Astrocyte (in vitro differentiated cells and primary cell): ENCODE results near the gene ALCAM. TPM values are rescaled to one million over a fixed set of nuclear protein-coding genes. Genes with fewer than 3 reads are reported as not detected.

Experiments
- DNase-seq: peaks from one replicate; pipeline ENCODE4 v3.0.0-alpha.2; 2010; ENCODE audit warnings: low read depth
- FAIRE-seq: peaks from 2 replicates; lab custom pipeline; 2011; peaks lifted over from hg19 to GRCh38; lab: Jason Lieb, UNC
- H2AFZ ChIP-seq: 2 replicates; pipeline ENCODE4 v1.6.0; 2012; ENCODE audit warnings: low read depth, low read length, inconsistent platforms
- H3K27ac ChIP-seq: 2 replicates; pipeline ENCODE4 v1.5.1; 2011; ENCODE audit warnings: low read depth, low read length, inconsistent platforms
- H3K27me3 ChIP-seq: 2 replicates; pipeline ENCODE4 v1.6.0; 2011; ENCODE audit warnings: low read length, inconsistent platforms; ENCODE audit not compliant: insufficient read depth
- H3K36me3 ChIP-seq: 2 replicates; pipeline ENCODE4 v1.5.1; 2011; ENCODE audit warnings: low read length, inconsistent platforms; ENCODE audit not compliant: insufficient read depth
- H3K4me1 ChIP-seq: 2 replicates; pipeline ENCODE4 v1.5.1; 2011; ENCODE audit warnings: low read length, inconsistent platforms; ENCODE audit not compliant: insufficient read depth
- H3K4me2 ChIP-seq: 2 replicates; pipeline ENCODE4 v1.6.0; 2012; ENCODE audit warnings: low read length, inconsistent platforms
- H3K4me3 ChIP-seq: 2 replicates; pipeline ENCODE4 v1.5.1; 2011; ENCODE audit warnings: low read depth, mild to moderate bottlenecking, low read length, inconsistent platforms; ENCODE audit not compliant: insufficient read depth
- H3K79me2 ChIP-seq: 2 replicates; pipeline ENCODE4 v1.6.0; 2012; ENCODE audit warnings: mild to moderate bottlenecking, low read length, inconsistent platforms; ENCODE audit not compliant: insufficient read depth
- H3K9ac ChIP-seq: 2 replicates; pipeline ENCODE4 v1.6.0; 2012; ENCODE audit warnings: mild to moderate bottlenecking, low read length, inconsistent platforms
- H3K9me3 ChIP-seq: 2 replicates; pipeline ENCODE4 v1.5.1; 2012; ENCODE audit warnings: low read depth, mild to moderate bottlenecking, low read length, inconsistent platforms; ENCODE audit not compliant: insufficient read depth
- H4K20me1 ChIP-seq: 2 replicates; pipeline ENCODE4 v1.6.0; 2012; ENCODE audit warnings: low read length, inconsistent platforms; ENCODE audit not compliant: insufficient read depth
- H3K27ac Mint-ChIP-seq: one replicate; pipeline ENCODE4 v1.8.0; 2021; ENCODE audit warnings: mild to moderate bottlenecking, mixed read lengths; ENCODE audit not compliant: unreplicated experiment
- H3K27me3 Mint-ChIP-seq: one replicate; pipeline ENCODE4 v1.8.0; 2021; ENCODE audit warnings: low read depth, mixed read lengths; ENCODE audit not compliant: unreplicated experiment
- H3K36me3 Mint-ChIP-seq: one replicate; pipeline ENCODE4 v1.8.0; 2021; ENCODE audit warnings: low read depth, mixed read lengths; ENCODE audit not compliant: unreplicated experiment
- H3K4me1 Mint-ChIP-seq: one replicate; pipeline ENCODE4 v1.8.0; 2021; ENCODE audit warnings: low read depth, mixed read lengths; ENCODE audit not compliant: unreplicated experiment
- H3K4me3 Mint-ChIP-seq: one replicate; pipeline ENCODE4 v1.8.0; 2021; ENCODE audit warnings: mild to moderate bottlenecking, moderate library complexity, mixed read lengths; ENCODE audit not compliant: unreplicated experiment
- H3K9me3 Mint-ChIP-seq: one replicate; pipeline ENCODE4 v1.8.0; 2021; ENCODE audit warnings: mild to moderate bottlenecking, mixed read lengths; ENCODE audit not compliant: unreplicated experiment
- CTCF ChIP-seq: IDR thresholded peaks from 2 replicates; pipeline ENCODE4 v1.5.1; 2011; ENCODE audit warnings: low read depth, mild to moderate bottlenecking, inconsistent platforms, low read length, moderate library complexity; ENCODE audit not compliant: insufficient read depth
- EZH2 ChIP-seq: IDR thresholded peaks from 2 replicates; pipeline ENCODE4 v1.6.1; 2012; ENCODE audit warnings: mild to moderate bottlenecking, low read length, inconsistent platforms; ENCODE audit not compliant: insufficient read depth
- total RNA-seq: library from RNA; stranded (reverse); gene quantifications from 2 replicates; pipeline ENCODE4 v1.2.1, GENCODE V29; 2021

The ALCAM gene
- total RNA-seq, 1 donor from 2014 or later: 154 TPM

- Histone ChIP-seq H3K27ac (no peak overlapping the region), H3K9ac (no peak overlapping the region), H3K4me2 (no peak overlapping the region), H3K79me2 (peaks cover 32% of the 10 kb centered on the region), H3K36me3 (no peaks in the 10 kb centered on the region), H2AFZ (no peak overlapping the region), H3K4me1 (peaks cover 16% of the 10 kb centered on the region), H4K20me1 (no peaks in the 10 kb centered on the region), H3K27me3 (no peaks in the 10 kb centered on the region), H3K9me3 (no peaks in the 10 kb centered on the region), H3K4me3 (no peak overlapping the region)
- Mint-ChIP-seq H3K27me3 (no peaks in the 10 kb centered on the region), H3K4me3 (no peak overlapping the region), H3K36me3 (peaks cover 28% of the 10 kb centered on the region), H3K4me1 (peaks cover 22% of the 10 kb centered on the region), H3K27ac (no peak overlapping the region), H3K9me3 (peaks cover 13% of the 10 kb centered on the region)
- no peak for FAIRE-seq
- no peak for DNase-seq
- TF ChIP-seq CTCF (no peak), EZH2 (no peak)
Observed at GRCh38 chr3:105406268-105406667, 39.6 kb downstream of the ALCAM start.

GRCh38 chr3:105409364-105409763, 42.7 kb downstream of the ALCAM start:
- H3K27me3 Mint-ChIP-seq: no peaks in the 10 kb centered on the region
- H3K79me2 ChIP-seq: peaks cover 50% of the 10 kb centered on the region
- FAIRE-seq: no peak

More at GRCh38 chr3:105409364-105409763, 42.7 kb downstream of the ALCAM start:
- peaks cover 18% of the 10 kb centered on the region for H3K36me3 Mint-ChIP-seq
- no peak for TF ChIP-seq CTCF
- no peak for DNase-seq
- no peaks in the 10 kb centered on the region for H3K27me3 ChIP-seq
- H3K27ac Mint-ChIP-seq: no peak overlapping the region
- H3K4me3 ChIP-seq: no peak overlapping the region
- no peak overlapping the region for H3K27ac ChIP-seq
- no peak overlapping the region for H3K4me2 ChIP-seq
- H3K9me3 ChIP-seq: no peaks in the 10 kb centered on the region
- no peaks in the 10 kb centered on the region for H3K36me3 ChIP-seq
- H4K20me1 ChIP-seq: peaks cover 7% of the 10 kb centered on the region
- H2AFZ ChIP-seq: no peak overlapping the region
- H3K4me1 ChIP-seq: no peaks in the 10 kb centered on the region
- no peak overlapping the region for H3K9ac ChIP-seq
- H3K9me3 Mint-ChIP-seq: peaks cover 1% of the 10 kb centered on the region
- H3K4me3 Mint-ChIP-seq: no peak overlapping the region
- H3K4me1 Mint-ChIP-seq: peaks cover 5% of the 10 kb centered on the region
